GM19238 (cell line): ENCODE data around the gene CCSER1.
"Not testable (repeated sequence)": the region's sequence is repeated elsewhere in the genome, so short reads cannot be mapped to it uniquely, and the experiment has no call there.

ENCODE experiments used
- DNase-seq: peaks from one replicate; pipeline ENCODE4 v3.0.0; 2011; ENCODE audit warnings: low spot score; ENCODE audit not compliant: insufficient read length

The CCSER1 gene

GRCh38 chr4:90911724-90912434 is 784.7 kb downstream of the CCSER1 start:
- not testable (repeated sequence) for DNase-seq

DNA sequence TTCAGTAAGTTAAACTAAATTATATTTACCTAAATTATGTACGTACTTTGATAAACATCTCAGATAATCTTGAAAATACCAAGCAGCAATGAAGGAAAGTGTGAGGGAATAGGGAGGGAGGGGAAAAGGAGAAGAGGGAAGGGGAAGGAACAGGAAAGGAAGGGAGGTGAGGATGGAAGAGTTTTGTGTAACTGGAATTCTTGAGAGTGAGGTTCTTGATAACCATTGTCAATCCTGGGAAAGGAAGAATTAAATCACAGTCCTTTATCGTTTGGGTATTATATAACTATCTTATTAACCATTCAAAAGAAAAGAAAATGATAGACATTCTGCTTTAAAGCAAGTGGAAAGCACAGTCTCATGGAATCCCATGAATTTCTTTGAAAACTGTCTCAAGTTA is 795.0 kb downstream of the CCSER1 start:
- no peak for DNase-seq

GRCh38 chr4:90926957-90927356 is 799.8 kb downstream of the CCSER1 start:
- no peak for DNase-seq

- no peak for DNase-seq
Observed at GRCh38 chr4:90943311-90943710, 816.1 kb downstream of the CCSER1 start.

DNA sequence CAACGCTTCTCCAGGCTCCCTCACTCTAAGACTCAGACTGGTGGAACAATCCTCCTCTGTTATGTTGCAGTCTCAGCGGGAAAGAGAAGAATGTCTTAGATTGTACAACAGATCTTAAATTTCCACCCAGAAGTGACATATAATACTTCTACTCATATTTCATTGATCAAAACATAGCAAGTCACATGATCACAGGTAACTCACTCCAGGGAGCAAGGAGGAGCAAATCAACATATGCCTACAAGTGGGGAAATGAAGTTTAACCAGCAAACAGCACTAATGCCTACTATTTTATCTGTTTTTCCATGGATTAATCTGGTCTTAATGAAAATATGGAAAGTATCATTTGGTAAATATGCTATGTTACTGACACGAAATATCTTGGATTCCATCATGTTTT is 819.8 kb downstream of the CCSER1 start:
- no peak for DNase-seq

- DNase-seq = no peak
Observed at GRCh38 chr4:90950385-90950841, 823.2 kb downstream of the CCSER1 start.

GRCh38 chr4:90951037-90951436 is 823.8 kb downstream of the CCSER1 start:
- no peak for DNase-seq

DNA sequence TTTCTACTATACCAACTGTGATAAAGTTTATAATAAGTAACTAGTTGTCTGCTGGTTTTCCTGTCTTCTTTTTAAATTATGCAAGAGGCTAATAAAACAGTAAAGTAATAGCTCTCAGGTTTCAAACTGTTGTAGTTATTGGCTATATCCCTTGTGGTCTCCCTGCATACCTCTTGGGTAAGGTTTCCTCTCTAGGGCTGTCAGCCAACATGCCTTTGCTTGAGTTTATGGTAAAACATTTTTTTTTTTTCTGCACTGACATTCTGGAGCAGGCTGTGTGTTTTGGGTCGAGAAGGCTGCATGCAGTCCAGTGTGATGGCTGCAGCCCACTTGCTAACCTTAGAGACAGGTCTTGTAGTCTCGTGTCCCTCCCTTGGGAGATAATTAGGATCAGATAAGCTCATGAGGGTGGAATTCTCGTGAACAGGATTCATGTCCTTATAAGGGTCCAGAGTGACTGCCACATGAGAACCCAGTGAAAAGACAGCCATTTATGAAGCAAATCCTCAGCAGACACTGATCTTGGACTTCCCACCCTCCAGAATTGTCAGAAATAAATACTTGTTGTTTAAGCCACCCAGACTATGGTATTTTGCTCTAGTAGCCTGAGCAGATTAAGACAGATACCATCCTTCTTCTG is 831.2 kb downstream of the CCSER1 start:
- DNase-seq = no peak

- no peak for DNase-seq
Observed at GRCh38 chr4:90960433-90960832, 833.2 kb downstream of the CCSER1 start.

DNA sequence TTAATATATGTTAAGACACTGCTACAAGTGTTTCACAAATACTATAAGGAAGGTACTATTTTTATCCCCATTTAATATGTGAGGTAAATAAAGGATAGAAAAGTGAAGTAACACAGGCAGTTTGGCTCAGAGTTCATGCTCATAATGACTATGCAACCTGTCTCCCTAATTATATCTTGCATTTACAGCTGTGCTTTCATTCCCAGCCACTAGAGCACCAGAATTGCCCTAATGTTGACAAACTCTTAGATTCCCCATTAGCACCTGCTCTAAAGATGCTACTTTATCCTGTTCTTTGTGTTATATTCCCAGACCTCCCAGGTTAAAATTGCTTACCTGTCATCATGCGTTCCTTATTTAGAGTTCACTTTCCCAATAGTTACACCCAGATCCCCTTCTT is 833.6 kb downstream of the CCSER1 start:
- no peak for DNase-seq

GRCh38 chr4:90970021-90970420 is 842.8 kb downstream of the CCSER1 start:
- DNase-seq = no peak

DNA sequence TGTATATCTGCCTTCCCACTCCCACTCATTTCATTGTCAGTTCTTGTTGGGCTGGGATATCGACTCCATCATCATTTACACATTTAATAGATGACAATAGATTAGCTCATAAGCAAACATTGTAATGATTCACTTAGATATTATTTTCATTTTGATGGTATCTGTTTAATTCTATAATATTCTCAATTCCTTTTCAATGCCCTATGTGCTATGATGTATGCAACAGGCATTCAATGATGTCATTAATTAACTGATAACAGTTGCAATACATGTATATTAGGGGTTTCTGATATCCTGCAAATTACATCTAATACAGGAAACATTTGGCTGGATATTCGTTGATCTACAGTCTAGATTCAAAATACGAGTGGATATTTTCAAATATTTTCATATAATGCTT is 850.5 kb downstream of the CCSER1 start:
- DNase-seq = no peak

GRCh38 chr4:90979556-90979955 is 852.4 kb downstream of the CCSER1 start:
- no peak for DNase-seq

GRCh38 chr4:90982813-90983212 is 855.6 kb downstream of the CCSER1 start:
- no peak for DNase-seq

DNA sequence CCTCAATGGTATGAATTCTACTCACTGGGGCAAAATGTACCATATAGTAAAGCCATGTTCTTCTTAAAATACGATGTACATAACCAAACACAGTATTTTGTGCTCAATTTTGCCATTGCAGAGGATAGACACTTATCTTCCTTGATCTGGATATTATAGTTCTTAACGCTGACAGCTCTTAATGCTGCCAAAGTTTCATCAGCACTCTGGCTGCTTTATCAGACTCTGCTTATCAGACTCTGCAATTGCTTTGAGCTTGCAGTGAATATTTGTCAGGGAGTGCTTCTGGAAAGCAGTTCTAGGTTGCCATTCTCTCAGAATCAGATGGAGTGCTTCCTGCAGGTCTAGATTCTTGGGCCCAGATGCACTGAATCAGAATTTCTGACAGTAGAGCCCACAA is 863.1 kb downstream of the CCSER1 start:
- DNase-seq = no peak

DNA sequence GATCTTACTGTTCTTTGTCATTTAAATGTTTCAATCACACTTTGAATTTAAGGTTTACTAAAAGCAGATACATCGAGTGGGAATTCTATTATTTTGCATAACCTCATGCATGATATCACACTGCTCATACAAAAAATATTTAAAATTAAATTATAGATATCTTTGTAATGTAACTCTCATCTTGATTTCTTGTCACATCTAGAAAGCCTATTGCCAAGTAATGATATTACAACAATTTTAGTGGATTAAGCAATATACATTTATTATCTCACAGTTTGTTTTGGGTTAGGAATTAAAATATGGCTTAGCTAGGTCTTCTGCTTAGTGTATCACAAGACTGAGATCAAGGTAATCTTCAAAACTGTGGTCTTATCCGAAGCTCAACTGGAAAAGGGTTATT is 865.0 kb downstream of the CCSER1 start:
- no peak for DNase-seq

DNA sequence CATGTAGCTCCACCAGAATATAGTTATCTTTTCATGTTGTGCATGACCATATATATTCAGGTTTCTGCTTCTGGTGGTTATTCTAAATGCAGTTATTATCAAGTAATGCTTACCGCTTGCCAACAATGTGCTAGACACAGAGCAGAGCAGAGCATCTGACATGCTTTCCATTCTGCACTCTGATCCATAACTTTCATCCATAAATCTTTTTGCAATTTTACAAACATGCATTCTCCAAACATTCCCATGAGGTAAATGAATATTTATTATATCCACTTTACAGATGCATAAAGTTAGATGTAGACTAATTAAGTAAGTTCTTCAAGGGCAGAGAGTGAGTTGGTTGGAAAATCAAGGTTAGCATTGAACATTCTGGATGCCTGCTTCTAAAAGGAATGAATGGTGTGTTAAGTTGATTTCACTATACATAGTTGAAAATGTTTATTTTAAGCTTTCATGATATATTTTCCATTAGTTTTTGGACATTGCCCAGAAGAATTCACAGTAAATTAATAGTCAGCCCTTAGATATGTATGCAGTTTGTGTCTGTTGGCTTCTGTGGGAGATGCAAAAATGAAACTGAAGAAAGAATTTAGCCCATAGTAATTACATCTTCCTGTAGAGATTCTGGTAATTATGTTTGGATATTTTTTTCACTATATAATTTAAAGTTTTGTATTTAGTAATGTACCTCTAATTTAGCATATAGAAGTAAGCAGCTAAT is 867.8 kb downstream of the CCSER1 start:
- DNase-seq = no peak

GRCh38 chr4:90995996-90996395 is 868.8 kb downstream of the CCSER1 start:
- no peak for DNase-seq

- DNase-seq = no peak
Observed at GRCh38 chr4:90996813-90997212, 869.6 kb downstream of the CCSER1 start.

GRCh38 chr4:91015861-91016260 is 888.7 kb downstream of the CCSER1 start:
- DNase-seq = no peak

DNA sequence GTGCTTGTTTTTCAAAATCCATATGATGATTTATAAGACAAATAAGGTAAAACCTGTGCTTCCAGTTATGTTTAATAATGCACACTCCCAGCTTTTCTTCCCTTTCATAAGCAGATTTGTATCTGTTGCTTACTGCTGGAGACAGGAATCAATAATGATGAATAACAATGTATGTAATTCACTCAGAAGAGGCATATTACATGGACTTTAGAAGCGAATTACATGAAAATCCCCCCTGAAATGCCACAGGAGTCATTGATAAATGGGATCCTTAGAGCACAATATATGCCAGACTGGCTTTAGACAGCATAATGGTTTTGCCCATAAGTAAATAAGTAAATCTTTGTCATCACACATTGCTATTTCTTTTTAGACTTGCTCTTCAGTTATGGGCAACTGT is 892.3 kb downstream of the CCSER1 start:
- DNase-seq = no peak
